IgD-negative memory B cell (primary cell): Measurements from ENCODE around the gene ZNF428. TPM values are rescaled to one million over a fixed set of nuclear protein-coding genes. Genes with fewer than 3 reads are reported as not detected.

Source experiments
- H3K27ac Mint-ChIP-seq, 3 donors: one replicate each; pipeline ENCODE4 v1.8.0; 2020 to 2022; ENCODE audit warnings: mild to moderate bottlenecking in 3 of 3, mixed read lengths in 3 of 3, moderate library complexity in 1 of 3
- H3K27me3 Mint-ChIP-seq: one replicate; pipeline ENCODE4 v1.8.0; 2021; ENCODE audit warnings: mixed read lengths
- H3K36me3 Mint-ChIP-seq: one replicate; pipeline ENCODE4 v1.8.0; 2020; ENCODE audit warnings: mild to moderate bottlenecking, mixed read lengths
- H3K4me1 Mint-ChIP-seq, 3 donors: one replicate each; pipeline ENCODE4 v1.8.0; 2020 to 2022; ENCODE audit warnings: mixed read lengths in 3 of 3, mild to moderate bottlenecking in 1 of 3
- H3K4me3 Mint-ChIP-seq, 4 donors: one replicate each; pipeline ENCODE4 v1.8.0; 2020 to 2022; ENCODE audit warnings: mild to moderate bottlenecking in 4 of 4, mixed read lengths in 4 of 4, moderate library complexity in 3 of 4
- H3K9me3 Mint-ChIP-seq, 3 donors: one replicate each; pipeline ENCODE4 v1.8.0; 2020 to 2021; ENCODE audit warnings: mixed read lengths in 3 of 3, mild to moderate bottlenecking in 1 of 3
- polyA plus RNA-seq: library from polyadenylated mRNA; unstranded; fragments of 300-500 nt; fragmentation: Illumina TruSeq; gene quantifications from one replicate; pipeline ENCODE4 v1.2.3, GENCODE V29; 2021

ZNF428 gene
- polyA plus RNA-seq, 1 donor from 2014 or later, result 15.4 TPM

DNA sequence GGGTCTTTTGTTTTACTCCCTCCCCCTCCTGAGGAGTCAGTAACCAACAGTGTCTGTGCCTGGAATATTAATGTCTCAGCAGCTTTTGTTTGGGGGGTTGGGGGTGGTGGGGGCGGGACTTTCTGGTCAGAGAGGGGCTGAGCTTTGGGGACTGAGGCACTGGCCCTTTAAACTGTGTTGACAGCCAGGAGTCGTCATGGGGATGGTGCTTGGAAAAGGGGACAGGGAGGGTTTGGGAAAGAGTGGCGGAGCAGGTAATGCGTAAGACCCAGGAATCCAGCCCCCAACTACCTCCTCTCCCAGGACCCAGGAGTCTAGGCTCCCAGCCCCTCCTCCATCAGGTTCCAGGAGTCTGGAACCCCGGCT lies 15.1 kb upstream of the ZNF428 start:
- no peaks in the 10 kb centered on the region for H3K36me3 Mint-ChIP-seq
- peaks cover 5 to 9% (median 5%) of the 10 kb centered on the region in 3 donors for H3K4me1 Mint-ChIP-seq
- H3K9me3 Mint-ChIP-seq, result peaks cover 0 to 2% (median 0%) of the 10 kb centered on the region in 3 donors
- no peak overlapping the region for H3K4me3 Mint-ChIP-seq
- no peak overlapping the region for H3K27ac Mint-ChIP-seq
- peaks cover 31% of the 10 kb centered on the region for H3K27me3 Mint-ChIP-seq

DNA sequence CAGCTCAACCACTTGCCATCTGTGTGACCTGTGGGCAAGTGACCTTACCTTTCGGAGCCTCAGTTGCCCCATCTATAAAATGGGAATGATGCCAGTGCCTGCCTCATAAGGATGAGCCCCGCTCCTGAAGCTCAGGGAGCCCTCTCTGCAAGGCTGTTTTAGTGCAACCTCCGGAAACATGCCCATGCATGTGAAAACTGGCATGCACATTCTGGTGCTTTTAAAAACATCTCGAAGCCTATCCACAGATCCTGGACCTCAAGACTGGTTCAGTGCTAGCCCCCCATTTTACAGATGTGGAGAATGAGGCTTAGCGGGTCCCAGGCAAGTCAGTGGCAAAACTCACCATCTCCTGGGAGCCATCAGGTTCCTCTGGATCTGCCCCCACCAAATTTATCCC lies 14.6 kb upstream of the ZNF428 start:
- Mint-ChIP-seq H3K4me3 (no peak overlapping the region), H3K27ac (no peak overlapping the region), H3K9me3 (peaks cover 0 to 1% (median 0%) of the 10 kb centered on the region in 3 donors), H3K4me1 (peaks cover 4 to 8% (median 5%) of the 10 kb centered on the region in 3 donors), H3K27me3 (peaks cover 30% of the 10 kb centered on the region), H3K36me3 (no peaks in the 10 kb centered on the region)

DNA sequence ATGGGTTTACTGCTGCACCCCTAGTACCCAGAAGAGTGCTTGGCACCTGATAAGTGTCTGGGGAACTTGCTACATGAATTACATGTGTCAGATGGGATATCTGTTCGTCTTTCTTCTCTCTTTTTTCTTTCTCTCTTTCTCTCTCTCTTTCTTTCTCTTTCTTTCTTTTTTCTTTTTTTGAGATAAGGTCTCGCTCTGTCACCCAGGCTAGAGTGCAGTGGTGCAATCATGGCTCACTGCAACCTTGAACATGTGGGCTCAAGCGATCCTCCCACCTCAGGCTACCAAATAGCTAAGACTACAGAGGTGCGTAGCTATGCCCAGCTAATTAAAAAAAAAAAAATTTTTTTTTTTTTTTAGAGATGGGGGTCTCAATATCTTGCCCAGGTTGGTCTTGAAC lies 14.1 kb upstream of the ZNF428 start:
- no peak overlapping the region for H3K27ac Mint-ChIP-seq
- H3K9me3 Mint-ChIP-seq, result no peaks in the 10 kb centered on the region
- H3K4me1 Mint-ChIP-seq, result peaks cover 0 to 5% (median 2%) of the 10 kb centered on the region in 3 donors
- H3K4me3 Mint-ChIP-seq, result no peak overlapping the region
- peaks cover 24% of the 10 kb centered on the region for H3K27me3 Mint-ChIP-seq
- H3K36me3 Mint-ChIP-seq, result no peaks in the 10 kb centered on the region

DNA sequence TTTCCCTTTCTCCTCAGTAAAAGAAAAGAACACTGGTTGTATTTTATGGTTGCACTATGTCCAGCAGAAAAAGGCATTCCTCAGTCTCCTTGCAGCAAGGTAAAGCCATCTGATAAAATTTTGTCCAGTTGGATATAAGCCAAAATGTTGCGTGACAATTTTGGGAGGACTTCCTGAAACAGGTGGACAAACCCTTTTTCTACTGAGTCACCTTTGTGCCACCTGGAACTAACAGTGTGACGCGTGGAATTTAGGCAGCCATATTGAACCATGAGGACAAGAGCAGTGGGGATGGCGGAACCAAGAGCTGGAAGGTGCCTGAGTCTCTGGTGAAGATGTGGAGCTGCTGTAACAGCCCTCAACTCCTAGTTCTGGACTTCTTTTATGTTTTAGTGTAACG lies 12.1 kb upstream of the ZNF428 start:
- Mint-ChIP-seq H3K27me3 (peaks cover 11% of the 10 kb centered on the region), H3K36me3 (no peaks in the 10 kb centered on the region), H3K27ac (no peak overlapping the region), H3K4me1 (no peaks in the 10 kb centered on the region), H3K9me3 (no peaks in the 10 kb centered on the region), H3K4me3 (no peak overlapping the region)

DNA sequence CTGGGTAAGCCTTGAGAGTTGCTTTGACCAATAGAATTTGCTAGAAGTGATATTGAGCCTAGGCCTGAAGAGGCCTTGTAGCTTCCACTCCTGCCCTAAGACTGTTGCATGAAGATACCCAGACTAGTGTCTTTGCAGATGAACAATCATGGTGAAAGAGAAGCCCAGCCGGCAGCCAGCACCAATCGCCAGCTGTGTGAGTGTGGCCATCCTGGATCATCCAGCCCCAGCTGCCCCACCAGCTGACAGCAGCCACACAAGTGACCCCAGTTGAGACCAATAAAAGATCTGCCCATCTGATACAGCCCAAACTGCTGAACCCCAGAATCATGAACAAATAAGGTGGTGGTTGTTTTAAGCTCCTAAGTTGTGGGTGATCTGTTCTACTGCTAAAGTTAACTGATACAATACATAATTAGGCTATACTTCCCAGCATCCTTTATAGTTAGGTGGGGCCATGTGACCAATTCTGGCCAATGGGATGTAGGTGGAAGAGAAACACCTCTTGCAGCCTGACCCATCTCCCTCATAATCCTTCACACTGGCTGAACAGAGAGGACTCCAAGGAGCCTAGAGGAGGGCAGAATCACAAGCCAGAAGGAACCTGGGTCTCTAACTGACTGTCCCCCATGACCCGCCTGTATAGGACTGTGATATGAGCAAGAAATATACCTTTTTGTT lies 9.4 kb upstream of the ZNF428 start:
- Mint-ChIP-seq H3K4me3 (peak overlapping the region in 1 of 4 donors; percentile 44), H3K9me3 (peaks cover 0 to 6% (median 1%) of the 10 kb centered on the region in 3 donors), H3K27ac (no peak overlapping the region), H3K4me1 (peaks cover 4% of the 10 kb centered on the region in 3 donors), H3K36me3 (peaks cover 2% of the 10 kb centered on the region), H3K27me3 (peaks cover 8% of the 10 kb centered on the region)

DNA sequence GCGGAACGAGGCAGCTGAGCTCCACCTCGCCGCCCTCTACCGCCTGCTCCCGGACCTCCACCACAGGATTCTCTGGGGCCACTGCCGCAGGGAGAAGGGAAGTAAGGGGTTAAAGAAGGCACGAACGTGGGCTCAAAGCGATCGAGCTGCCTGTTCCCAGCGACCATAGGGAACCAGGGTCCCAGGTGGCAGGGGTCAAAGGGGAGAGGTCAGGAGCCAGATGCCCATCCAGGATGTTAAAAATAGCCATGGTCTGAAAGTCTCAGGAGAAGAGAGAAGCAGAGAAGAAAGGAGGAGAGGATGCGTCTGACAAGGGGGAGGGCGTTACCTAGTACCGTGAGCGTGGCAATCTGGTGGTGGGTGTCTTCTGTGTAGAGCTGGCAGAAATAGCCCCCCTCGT lies 7.4 kb upstream of the ZNF428 start:
- Mint-ChIP-seq H3K36me3 (peaks cover 2% of the 10 kb centered on the region), H3K9me3 (peaks cover 0 to 6% (median 1%) of the 10 kb centered on the region in 3 donors), H3K4me1 (peaks cover 4% of the 10 kb centered on the region in 3 donors), H3K4me3 (peak overlapping the region in 1 of 4 donors; percentile 63), H3K27ac (no peak overlapping the region), H3K27me3 (peaks cover 2% of the 10 kb centered on the region)

DNA sequence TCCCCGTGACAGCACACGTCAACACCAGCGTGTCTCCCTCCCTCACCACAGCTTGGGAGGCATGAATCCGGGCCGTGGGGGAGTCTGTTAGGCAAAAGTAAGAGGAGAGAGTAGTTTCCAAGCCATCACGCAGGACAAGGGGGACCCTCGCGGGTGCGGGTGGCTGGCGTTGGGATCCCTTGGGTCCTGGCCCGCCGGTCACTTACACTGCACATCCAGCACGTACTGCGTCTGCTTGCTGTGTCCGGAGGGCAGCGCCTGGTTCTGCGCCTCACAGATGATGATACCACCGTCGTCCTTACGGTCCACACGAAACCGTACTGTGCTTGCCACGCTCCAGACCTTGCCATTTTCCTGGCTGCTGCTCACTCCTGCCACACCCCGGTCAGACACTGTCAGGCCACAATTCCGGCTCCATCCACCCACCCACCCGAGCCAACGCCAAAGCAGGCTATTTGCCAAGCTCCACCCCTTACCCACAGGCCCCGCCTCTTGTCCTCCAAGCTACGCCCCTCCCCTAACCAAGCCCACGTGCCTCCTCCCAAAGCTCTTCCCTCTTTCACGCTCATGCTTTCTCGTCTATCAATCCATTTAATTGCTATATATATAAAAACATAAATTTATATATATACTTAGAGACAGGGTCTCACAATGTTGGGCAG lies 6.6 kb upstream of the ZNF428 start:
- H3K27ac Mint-ChIP-seq, result no peak overlapping the region
- peaks cover 0 to 6% (median 1%) of the 10 kb centered on the region in 3 donors for H3K9me3 Mint-ChIP-seq
- peaks cover 2% of the 10 kb centered on the region for H3K36me3 Mint-ChIP-seq
- H3K27me3 Mint-ChIP-seq, result peaks cover 2% of the 10 kb centered on the region
- peaks cover 4 to 9% (median 4%) of the 10 kb centered on the region in 3 donors for H3K4me1 Mint-ChIP-seq
- no peak overlapping the region for H3K4me3 Mint-ChIP-seq

DNA sequence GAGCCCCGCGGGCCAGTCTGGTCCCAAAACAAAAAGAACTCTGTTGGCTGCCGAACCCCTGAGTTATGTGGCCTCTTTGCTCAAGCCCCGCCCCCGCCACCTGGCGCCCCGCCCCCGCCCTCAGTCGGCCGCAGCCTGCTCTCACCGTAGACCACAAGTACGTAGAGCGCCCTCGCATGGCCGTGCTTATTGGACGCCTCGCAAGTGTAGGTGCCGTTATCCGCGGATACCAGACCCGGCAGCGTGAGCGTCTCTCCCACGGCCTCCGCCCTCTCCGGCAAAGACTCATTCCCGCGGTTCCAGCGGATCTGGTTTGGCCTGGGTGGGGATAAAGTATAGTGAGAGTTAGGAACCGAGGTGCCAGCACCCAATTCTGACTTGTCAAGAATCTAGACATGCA lies 5.5 kb upstream of the ZNF428 start:
- Mint-ChIP-seq H3K9me3 (peaks cover 0 to 6% (median 1%) of the 10 kb centered on the region in 3 donors), H3K27me3 (peaks cover 2% of the 10 kb centered on the region), H3K27ac (no peak overlapping the region), H3K4me1 (peaks cover 9 to 13% (median 10%) of the 10 kb centered on the region in 3 donors), H3K4me3 (peak overlapping the region in 2 of 4 donors; percentile 54 to 81), H3K36me3 (peaks cover 2% of the 10 kb centered on the region)

DNA sequence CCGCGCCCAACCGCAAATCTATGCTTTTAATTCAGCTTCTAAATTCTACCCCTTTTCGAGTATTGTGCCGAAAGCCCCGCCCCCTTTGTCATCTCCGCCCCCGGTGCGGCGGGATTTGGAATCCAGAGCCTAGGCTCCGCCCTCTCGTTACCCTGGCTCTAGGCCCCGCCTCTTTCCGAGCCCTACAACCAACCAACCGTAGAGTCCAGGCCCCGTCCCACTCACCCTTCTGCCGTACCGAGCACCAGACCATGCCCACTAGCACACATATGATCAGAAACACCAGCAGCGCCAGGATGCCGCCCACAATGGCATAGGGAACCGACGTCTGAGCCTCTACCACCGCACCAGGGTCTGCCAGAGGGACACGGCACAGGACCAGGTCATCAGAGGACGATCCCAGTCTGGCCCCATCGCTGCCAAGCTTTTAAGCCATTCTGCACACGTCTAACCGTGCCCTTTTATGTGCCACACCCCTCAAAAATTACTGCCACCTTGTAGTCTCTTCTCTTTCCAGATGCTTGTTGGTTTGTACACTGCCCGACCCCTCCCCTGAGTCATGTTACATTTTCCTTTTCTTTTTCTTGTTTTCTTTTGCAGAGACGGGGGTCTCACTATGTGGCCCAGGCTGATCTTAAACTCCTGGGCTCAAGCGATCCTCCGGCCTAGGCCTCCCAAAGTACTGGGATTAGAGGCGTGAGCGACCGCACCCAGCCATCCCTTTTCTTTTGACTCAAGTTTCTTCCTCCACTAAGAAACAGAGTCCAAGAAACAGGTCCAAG lies 4.7 kb upstream of the ZNF428 start:
- H3K9me3 Mint-ChIP-seq, result peaks cover 0 to 6% (median 1%) of the 10 kb centered on the region in 3 donors
- peaks cover 2% of the 10 kb centered on the region for H3K36me3 Mint-ChIP-seq
- H3K4me3 Mint-ChIP-seq, result peak overlapping the region in 3 of 4 donors; percentile 24 to 54 (median 43)
- H3K27me3 Mint-ChIP-seq, result peaks cover 2% of the 10 kb centered on the region
- H3K27ac Mint-ChIP-seq, result peak overlapping the region in 1 of 3 donors; percentile 54
- peaks cover 10 to 15% (median 14%) of the 10 kb centered on the region in 3 donors for H3K4me1 Mint-ChIP-seq

DNA sequence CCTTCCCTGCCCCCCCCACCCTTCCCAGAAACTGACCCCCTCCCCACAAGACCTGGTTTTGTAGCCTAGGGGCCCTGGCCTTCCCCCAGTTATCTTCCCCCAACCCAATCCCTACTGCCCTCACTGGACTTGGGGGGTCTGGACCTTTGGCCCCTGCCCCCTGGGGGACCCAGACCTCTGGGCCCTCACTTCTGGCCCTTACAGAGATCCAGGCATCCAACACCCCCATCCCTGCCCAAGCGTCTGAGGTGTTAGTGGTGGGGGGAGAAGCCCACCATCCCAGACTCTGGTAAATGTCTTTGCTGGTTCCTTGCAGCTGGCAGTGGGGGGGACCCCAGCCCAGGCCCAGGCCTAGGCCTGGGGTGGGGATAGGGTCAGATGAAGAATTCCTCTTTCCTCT lies 3.5 kb upstream of the ZNF428 start:
- peaks cover 2% of the 10 kb centered on the region for H3K36me3 Mint-ChIP-seq
- peak overlapping the region in 1 of 3 donors; percentile 74 for H3K27ac Mint-ChIP-seq
- no peak overlapping the region for H3K4me3 Mint-ChIP-seq
- H3K27me3 Mint-ChIP-seq, result peaks cover 2% of the 10 kb centered on the region
- H3K4me1 Mint-ChIP-seq, result peaks cover 10 to 17% (median 15%) of the 10 kb centered on the region in 3 donors
- H3K9me3 Mint-ChIP-seq, result peaks cover 0 to 6% (median 1%) of the 10 kb centered on the region in 3 donors

DNA sequence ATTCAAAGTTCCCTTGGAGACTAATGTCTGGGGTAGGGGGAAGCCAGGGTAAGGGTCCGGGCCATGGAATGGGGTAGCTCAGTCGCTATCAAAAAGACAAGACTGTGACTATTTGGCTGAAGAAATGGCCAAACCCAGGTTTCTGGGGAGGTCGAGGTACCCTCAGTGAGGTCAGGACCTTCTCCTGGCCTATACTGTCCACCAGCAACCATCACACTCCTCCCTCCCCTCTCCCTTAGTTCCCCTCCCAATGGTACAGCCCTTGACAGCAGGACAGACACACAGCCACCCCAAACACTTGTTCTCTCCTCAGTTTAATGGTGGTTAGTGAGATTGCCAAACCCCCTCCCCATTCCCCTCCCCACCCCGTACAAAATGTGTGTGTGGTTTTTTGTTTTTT lies 2.6 kb upstream of the ZNF428 start:
- H3K9me3 Mint-ChIP-seq, result peaks cover 0 to 6% (median 1%) of the 10 kb centered on the region in 3 donors
- H3K4me1 Mint-ChIP-seq, result peaks cover 10 to 20% (median 15%) of the 10 kb centered on the region in 3 donors
- peaks cover 2% of the 10 kb centered on the region for H3K36me3 Mint-ChIP-seq
- peaks cover 2% of the 10 kb centered on the region for H3K27me3 Mint-ChIP-seq
- H3K4me3 Mint-ChIP-seq, result peak overlapping the region in 1 of 4 donors; percentile 17
- H3K27ac Mint-ChIP-seq, result peak overlapping the region in 2 of 3 donors; percentile 72

DNA sequence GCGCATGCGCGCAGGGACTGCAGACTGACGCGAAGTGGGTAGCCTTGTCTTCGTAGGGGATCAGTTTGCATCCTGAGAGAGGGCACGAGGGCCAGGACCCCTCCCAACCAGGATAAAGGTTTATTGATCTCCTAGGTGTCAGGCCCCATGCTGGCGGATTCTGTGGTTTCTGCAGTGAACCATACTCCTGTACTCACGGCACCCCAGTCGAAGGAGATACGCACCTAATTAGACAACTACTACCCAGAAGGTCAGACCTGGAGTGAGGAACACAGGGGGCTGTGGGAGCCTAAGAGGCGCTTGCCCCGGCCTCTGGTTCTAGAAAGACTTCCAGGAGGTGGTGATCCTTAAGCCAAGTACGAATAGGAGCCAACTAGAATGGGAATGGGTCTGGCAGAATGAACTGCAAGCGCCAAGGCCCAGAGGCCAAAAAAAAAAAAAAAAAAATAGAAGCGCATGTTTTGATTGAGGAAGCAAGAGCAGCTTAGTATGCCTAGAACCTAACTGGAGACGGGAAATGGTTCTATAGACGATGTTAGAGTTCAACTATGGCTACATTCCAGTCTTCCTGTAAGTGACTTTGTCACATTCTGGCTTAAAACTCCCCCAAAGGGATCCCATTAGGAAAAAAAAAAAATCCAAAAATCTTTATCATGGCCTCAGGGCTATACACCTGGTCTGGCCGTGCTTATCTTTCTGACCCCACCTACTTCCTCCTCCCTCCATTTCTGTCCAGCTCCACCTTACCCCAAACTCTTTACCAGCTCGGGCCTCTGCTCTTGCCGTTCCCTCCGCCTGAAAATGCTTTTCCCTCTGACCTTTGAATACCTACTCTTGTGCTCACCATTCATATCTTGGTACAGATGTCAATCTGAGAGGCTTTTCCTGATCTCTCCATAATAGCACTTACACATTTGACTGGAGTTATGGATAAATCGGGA lies 902 bp upstream of the ZNF428 start:
- no peaks in the 10 kb centered on the region for H3K27me3 Mint-ChIP-seq
- peaks cover 10 to 22% (median 15%) of the 10 kb centered on the region in 3 donors for H3K4me1 Mint-ChIP-seq
- H3K4me3 Mint-ChIP-seq, result peak overlapping the region; percentile 96 to 99 (median 96)
- peak overlapping the region; percentile 94 to 98 (median 95) for H3K27ac Mint-ChIP-seq
- H3K36me3 Mint-ChIP-seq, result peaks cover 2% of the 10 kb centered on the region
- peaks cover 0 to 6% (median 1%) of the 10 kb centered on the region in 3 donors for H3K9me3 Mint-ChIP-seq

DNA sequence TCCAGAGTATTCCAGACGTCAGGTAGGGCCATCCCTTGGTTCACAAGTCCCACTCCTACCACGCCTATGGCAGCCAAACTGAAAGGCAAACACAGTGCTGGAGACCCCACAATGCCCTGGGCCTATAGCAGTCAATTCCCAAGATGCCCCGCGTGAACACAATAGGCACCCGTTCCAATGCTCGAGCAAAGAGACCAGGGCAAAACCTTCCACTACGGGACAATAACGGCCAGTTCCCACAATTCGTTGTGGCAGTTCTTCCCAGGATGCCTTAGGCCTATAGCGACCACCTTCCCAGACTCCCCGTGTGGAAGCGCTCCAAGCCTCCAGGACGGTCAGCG lies 538 bp downstream of the ZNF428 start:
- Mint-ChIP-seq H3K27me3 (no peaks in the 10 kb centered on the region), H3K4me3 (peak overlapping the region; percentile 96 to 99 (median 96)), H3K9me3 (peaks cover 0 to 1% (median 0%) of the 10 kb centered on the region in 3 donors), H3K27ac (peak overlapping the region; percentile 94 to 95 (median 94)), H3K4me1 (peaks cover 7 to 18% (median 11%) of the 10 kb centered on the region in 3 donors), H3K36me3 (peaks cover under 1% of the 10 kb centered on the region)

DNA sequence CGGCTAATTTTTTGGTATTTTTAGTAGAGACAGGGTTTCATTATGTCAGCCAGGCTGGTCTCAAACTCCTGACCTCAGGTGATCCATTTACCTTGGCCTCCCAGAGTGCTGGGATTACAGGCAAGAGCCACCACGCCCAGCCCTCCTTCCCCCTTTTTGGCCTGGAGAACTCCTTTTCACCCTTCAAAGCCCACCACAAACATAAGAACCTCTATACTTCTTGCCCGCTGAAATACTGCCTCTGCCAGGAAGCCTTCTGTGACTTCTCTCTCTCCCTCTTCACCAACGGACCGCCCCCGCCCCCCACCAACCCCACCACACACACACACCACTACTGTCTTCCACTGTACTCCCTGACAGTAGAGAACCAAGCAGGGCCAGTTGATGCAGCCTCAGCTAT lies 2.5 kb downstream of the ZNF428 start:
- H3K27me3 Mint-ChIP-seq, result no peaks in the 10 kb centered on the region
- peak overlapping the region in 2 of 4 donors; percentile 22 to 61 for H3K4me3 Mint-ChIP-seq
- H3K4me1 Mint-ChIP-seq, result peaks cover 7 to 20% (median 11%) of the 10 kb centered on the region in 3 donors
- H3K9me3 Mint-ChIP-seq, result no peaks in the 10 kb centered on the region
- peak overlapping the region in 1 of 3 donors; percentile 28 for H3K27ac Mint-ChIP-seq
- peaks cover 6% of the 10 kb centered on the region for H3K36me3 Mint-ChIP-seq
